Caco-2 (cell line): ENCODE measurements around the gene AGTPBP1. TPM values are rescaled to one million over a fixed set of nuclear protein-coding genes. Genes with fewer than 3 reads are reported as not detected.

Experiments used
- BruUV-seq: library from RNA; stranded (reverse); fragments of 400-500 nt; replicated peaks from 2 replicates; lab custom pipeline; 2021; lab: Mats Ljungman, UMichigan
- CTCF ChIA-PET: fragments of 300-600 bp; sonication (Branson Sonifier 250); formaldehyde crosslinking; loops from one replicate; lab custom pipeline; 2022; ENCODE audit warnings: antibody characterized with exemption; lab: Charles Lee
- POLR2A ChIA-PET: fragments of 300-600 bp; sonication (Branson Sonifier 250); formaldehyde crosslinking; loops from one replicate; lab custom pipeline; 2022; ENCODE audit warnings: antibody characterized with exemption; lab: Charles Lee
- DNase-seq, 2 experiments: peaks; one replicate each; pipeline versions ENCODE4 v3.0.0 to v3.0.0-alpha.2; 2020 to 2022
- H3K27me3 ChIP-seq: replicated peaks from 2 replicates; pipeline ENCODE4 v1.6.0; 2011; ENCODE audit warnings: low read length; ENCODE audit not compliant: control insufficient read depth, insufficient read depth
- H3K36me3 ChIP-seq: 2 replicates; pipeline ENCODE4 v1.5.1; 2011; ENCODE audit warnings: low read length; ENCODE audit not compliant: control insufficient read depth, insufficient read depth
- H3K4me1 ChIP-seq: fragments of 250-450 bp; sonication (Bioruptor Pico); 2 replicates; pipeline ENCODE4 v1.5.1; 2020; ENCODE audit warnings: mild to moderate bottlenecking
- H3K4me3 ChIP-seq: 2 replicates; pipeline ENCODE4 v1.5.1; 2011; ENCODE audit warnings: low read depth, mild to moderate bottlenecking, control low read depth, low read length
- H3K9me3 ChIP-seq: fragments of 250-450 bp; sonication (Bioruptor Pico); 2 replicates; pipeline ENCODE4 v1.5.1; 2020; ENCODE audit warnings: mild to moderate bottlenecking, moderate library complexity
- H3K27ac Mint-ChIP-seq: one replicate; pipeline ENCODE4 v1.8.0; 2022; ENCODE audit warnings: mixed read lengths; ENCODE audit not compliant: unreplicated experiment
- H3K27me3 Mint-ChIP-seq: one replicate; pipeline ENCODE4 v1.8.0; 2022; ENCODE audit warnings: mixed read lengths; ENCODE audit not compliant: insufficient read depth, unreplicated experiment
- H3K36me3 Mint-ChIP-seq: one replicate; pipeline ENCODE4 v1.8.0; 2022; ENCODE audit warnings: mild to moderate bottlenecking, mixed read lengths; ENCODE audit not compliant: insufficient read depth, unreplicated experiment
- H3K4me1 Mint-ChIP-seq: one replicate; pipeline ENCODE4 v1.8.0; 2022; ENCODE audit warnings: low read depth, mixed read lengths; ENCODE audit not compliant: unreplicated experiment
- H3K4me3 Mint-ChIP-seq: one replicate; pipeline ENCODE4 v1.8.0; 2022; ENCODE audit warnings: mild to moderate bottlenecking, moderate library complexity, mixed read lengths; ENCODE audit not compliant: unreplicated experiment
- H3K9me3 Mint-ChIP-seq: one replicate; pipeline ENCODE4 v1.8.0; 2022; ENCODE audit warnings: mixed read lengths; ENCODE audit not compliant: unreplicated experiment
- CTCF ChIP-seq, 2 experiments: fragments of 200-600 bp in 1 of 2; IDR thresholded peaks; 1 replicate in 1 of 2; 2 replicates in 1 of 2; pipeline versions ENCODE4 v1.5.1 to v1.8.0; 2011 to 2022; ENCODE audit warnings: antibody characterized with exemption in 1 of 2, control low read depth in 1 of 2, inconsistent platforms in 1 of 2, low read depth in 1 of 2, low read length in 1 of 2, mild to moderate bottlenecking in 1 of 2, moderate library complexity in 1 of 2; ENCODE audit not compliant: insufficient read depth in 1 of 2, severe bottlenecking in 1 of 2, unreplicated experiment in 1 of 2
- intact Hi-C: fragments of 100-400 bp; cut with micrococcal nuclease; formaldehyde crosslinking; loops from one replicate; pipeline ENCODE4 v1.10.0; 2022; ENCODE audit not compliant: unreplicated experiment
- total RNA-seq: library from RNA; stranded (reverse); gene quantifications from 2 replicates; pipeline ENCODE4 v1.2.3, GENCODE V29; 2022

AGTPBP1 gene
- total RNA-seq, 1 experiment from 2014 or later, result 14.0 TPM

- no peaks in the 10 kb centered on the region for H3K27me3 Mint-ChIP-seq
- no peak for DNase-seq
- Histone ChIP-seq H3K4me1 (no peaks in the 10 kb centered on the region), H3K27me3 (no peaks in the 10 kb centered on the region; the same call in 1 of the 2 replicates), H3K4me3 (no peak overlapping the region), H3K9me3 (no peaks in the 10 kb centered on the region), H3K36me3 (no peaks in the 10 kb centered on the region)
- CTCF ChIA-PET, result no interaction called here
- H3K27ac Mint-ChIP-seq, result no peak overlapping the region
- H3K4me1 Mint-ChIP-seq, result no peaks in the 10 kb centered on the region
- H3K36me3 Mint-ChIP-seq, result no peaks in the 10 kb centered on the region
- TF ChIP-seq CTCF (IDR thresholded peaks at IDR 0.05; ENCODE audit: insufficient read depth in 1 of 2, low read depth in 1 of 2, low read length in 1 of 2, severe bottlenecking in 1 of 2, unreplicated experiment in 1 of 2), result no peak
- no peaks in the 10 kb centered on the region for H3K9me3 Mint-ChIP-seq
- H3K4me3 Mint-ChIP-seq, result no peak overlapping the region
- no TSS peak for BruUV-seq
- intact Hi-C loops, result no loop called here
- POLR2A ChIA-PET, result no interaction called here
Measured at GRCh38 chr9:85524531-85524930, 217.2 kb downstream of the AGTPBP1 start.

- Mint-ChIP-seq H3K27me3 (no peaks in the 10 kb centered on the region), H3K27ac (no peak overlapping the region), H3K9me3 (no peaks in the 10 kb centered on the region), H3K4me1 (no peaks in the 10 kb centered on the region), H3K4me3 (no peak overlapping the region), H3K36me3 (no peaks in the 10 kb centered on the region)
- CTCF ChIA-PET, result no interaction called here
- no TSS peak for BruUV-seq
- DNase-seq, result no peak
- Histone ChIP-seq H3K9me3 (no peaks in the 10 kb centered on the region), H3K36me3 (no peaks in the 10 kb centered on the region), H3K27me3 (no peaks in the 10 kb centered on the region; the same call in 1 of the 2 replicates), H3K4me3 (no peak overlapping the region), H3K4me1 (no peaks in the 10 kb centered on the region)
- POLR2A ChIA-PET, result no interaction called here
- intact Hi-C loops, result no loop called here
- TF ChIP-seq CTCF (IDR thresholded peaks at IDR 0.05; ENCODE audit: insufficient read depth in 1 of 2, low read depth in 1 of 2, low read length in 1 of 2, severe bottlenecking in 1 of 2, unreplicated experiment in 1 of 2), result no peak
Measured at GRCh38 chr9:85523202-85523601, 218.6 kb downstream of the AGTPBP1 start.

DNA sequence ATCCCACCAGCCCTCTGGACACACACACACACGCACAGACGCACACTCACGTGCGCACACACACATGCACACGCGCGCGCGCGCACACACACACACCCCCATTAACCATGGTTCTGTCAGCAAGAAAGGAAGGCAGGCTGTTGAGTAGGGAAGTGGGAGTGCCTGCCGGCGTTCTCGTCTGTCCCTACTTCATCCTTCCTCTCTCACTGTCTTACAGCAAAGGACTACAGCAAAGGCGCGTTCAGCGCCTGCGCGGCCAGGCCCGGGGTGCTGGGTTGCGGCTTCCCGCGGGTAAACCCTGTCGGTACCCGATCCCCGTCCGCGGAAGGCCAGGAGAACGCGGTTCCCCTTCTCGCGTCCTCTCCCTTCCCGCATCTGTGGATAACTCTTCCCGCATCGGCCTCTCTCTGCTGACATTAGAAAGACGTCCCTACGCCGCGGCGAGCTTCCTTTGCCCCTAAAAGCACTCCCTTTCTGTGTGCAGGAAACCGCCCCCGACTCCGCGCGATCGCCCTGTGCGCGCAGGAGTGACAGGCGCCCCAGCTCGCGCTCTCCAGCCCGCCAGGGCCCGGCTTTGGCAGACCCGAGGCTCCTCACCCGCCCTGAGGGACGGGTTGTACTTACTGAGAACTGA lies 219.2 kb downstream of the AGTPBP1 start:
- no peaks in the 10 kb centered on the region; the same call in 1 of the 2 replicates for H3K27me3 ChIP-seq
- no peaks in the 10 kb centered on the region for H3K4me1 Mint-ChIP-seq

More for the DNA sequence above, 219.2 kb downstream of the AGTPBP1 start:
- Mint-ChIP-seq H3K4me3 (no peak overlapping the region), H3K27me3 (no peaks in the 10 kb centered on the region), H3K9me3 (no peaks in the 10 kb centered on the region), H3K36me3 (no peaks in the 10 kb centered on the region), H3K27ac (no peak overlapping the region)
- no peak for DNase-seq
- BruUV-seq, result no TSS peak
- no peak for TF ChIP-seq CTCF (IDR thresholded peaks at IDR 0.05; ENCODE audit: insufficient read depth in 1 of 2, low read depth in 1 of 2, low read length in 1 of 2, severe bottlenecking in 1 of 2, unreplicated experiment in 1 of 2)
- Histone ChIP-seq H3K4me1 (no peaks in the 10 kb centered on the region), H3K9me3 (no peaks in the 10 kb centered on the region), H3K4me3 (no peak overlapping the region), H3K36me3 (no peaks in the 10 kb centered on the region)
- intact Hi-C loops, result no loop called here
- POLR2A ChIA-PET, result no interaction called here
- CTCF ChIA-PET, result no interaction called here
